ENCODE measurements around the gene TCF3.

GRCh38 chr19:1610579-1610978 is 41.8 kb downstream of the TCF3 start:
- TF ChIP-seq EZH2 (IDR thresholded peaks at IDR 0.05; ENCODE audit: insufficient read depth, poor library complexity, severe bottlenecking) (no peak), EZH2phosphoT487 (IDR thresholded peaks at IDR 0.05; ENCODE audit: insufficient read depth, low read depth) (no peak)
